Neuron (in vitro differentiated cells): ENCODE measurements around the gene ATP5ME.

ENCODE experiments used
- H2AFZ ChIP-seq: one replicate; pipeline ENCODE4 v1.6.1; 2013; ENCODE audit warnings: low read depth, mild to moderate bottlenecking, inconsistent platforms, low read length, moderate library complexity
- H3K27me3 ChIP-seq: one replicate; pipeline ENCODE4 v1.6.1; 2013; ENCODE audit warnings: low read length; ENCODE audit not compliant: insufficient read depth
- H3K36me3 ChIP-seq: one replicate; pipeline ENCODE4 v1.6.1; 2013; ENCODE audit warnings: low read length; ENCODE audit not compliant: insufficient read depth
- H3K4me1 ChIP-seq: one replicate; pipeline ENCODE4 v1.6.1; 2013; ENCODE audit warnings: low read length; ENCODE audit not compliant: insufficient read depth
- H3K4me3 ChIP-seq: 2 replicates; pipeline ENCODE4 v1.5.1; 2013; ENCODE audit warnings: mild to moderate bottlenecking, low read length, moderate library complexity
- H3K9me3 ChIP-seq: one replicate; pipeline ENCODE4 v1.6.1; 2013; ENCODE audit warnings: low read length

The ATP5ME gene

DNA sequence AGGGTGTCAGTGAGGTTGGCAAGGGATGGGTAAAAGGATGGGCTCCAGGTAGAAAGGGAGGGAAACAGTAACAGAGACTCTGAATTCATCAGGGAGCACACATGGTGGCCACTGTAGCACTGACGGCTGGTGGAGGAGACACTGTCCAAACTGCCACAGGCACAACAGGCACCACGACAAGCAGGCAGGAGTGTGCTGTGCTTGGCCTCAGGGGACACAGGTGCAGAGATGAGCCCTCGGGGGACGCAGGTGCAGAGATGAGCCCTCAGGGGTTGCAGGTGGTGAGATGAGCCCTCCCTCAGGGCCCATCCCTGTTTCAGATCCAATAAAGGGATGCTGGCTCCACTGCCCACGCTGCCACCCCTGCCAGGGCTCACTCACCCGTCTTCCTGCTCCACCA lies 41.1 kb downstream of the ATP5ME start:
- Histone ChIP-seq H3K36me3 (no peaks in the 10 kb centered on the region), H3K4me3 (no peak overlapping the region)

DNA sequence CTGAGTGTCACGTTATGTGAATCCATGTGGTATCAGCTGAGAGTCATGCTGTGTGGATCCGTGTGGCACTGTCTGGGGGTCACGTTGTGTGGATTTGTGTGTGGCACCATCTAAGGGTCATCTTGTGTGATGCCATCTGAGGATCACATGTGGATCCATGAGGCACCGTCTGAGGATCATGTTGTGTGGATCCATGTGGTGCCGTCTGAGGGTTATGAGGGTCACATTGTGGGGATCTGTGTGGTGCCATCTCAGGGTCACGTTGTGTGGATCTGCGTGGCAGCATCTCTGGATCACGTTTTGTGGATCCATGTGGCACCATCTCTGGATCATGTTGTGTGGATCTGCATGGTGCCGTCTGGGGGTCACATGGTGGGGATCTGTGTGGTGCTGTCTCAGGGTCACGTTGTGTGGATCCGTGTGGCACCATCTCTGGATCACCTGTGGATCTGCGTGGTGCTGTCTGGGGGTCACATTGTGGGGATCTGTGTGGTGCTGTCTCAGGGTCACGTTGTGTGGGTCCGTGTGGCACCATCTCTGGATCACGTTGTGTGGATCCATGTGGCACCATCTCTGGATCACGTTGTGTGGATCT lies 41.8 kb downstream of the ATP5ME start:
- Histone ChIP-seq H3K27me3 (peaks cover 7% of the 10 kb centered on the region), H2AFZ (no peak overlapping the region), H3K9me3 (peaks cover 3% of the 10 kb centered on the region), H3K36me3 (no peaks in the 10 kb centered on the region), H3K4me3 (no peak overlapping the region), H3K4me1 (no peaks in the 10 kb centered on the region)

More for the DNA sequence above, 41.1 kb downstream of the ATP5ME start:
- Histone ChIP-seq H2AFZ (no peak overlapping the region), H3K27me3 (peaks cover 7% of the 10 kb centered on the region), H3K4me1 (peaks cover 3% of the 10 kb centered on the region), H3K9me3 (peaks cover 3% of the 10 kb centered on the region)

DNA sequence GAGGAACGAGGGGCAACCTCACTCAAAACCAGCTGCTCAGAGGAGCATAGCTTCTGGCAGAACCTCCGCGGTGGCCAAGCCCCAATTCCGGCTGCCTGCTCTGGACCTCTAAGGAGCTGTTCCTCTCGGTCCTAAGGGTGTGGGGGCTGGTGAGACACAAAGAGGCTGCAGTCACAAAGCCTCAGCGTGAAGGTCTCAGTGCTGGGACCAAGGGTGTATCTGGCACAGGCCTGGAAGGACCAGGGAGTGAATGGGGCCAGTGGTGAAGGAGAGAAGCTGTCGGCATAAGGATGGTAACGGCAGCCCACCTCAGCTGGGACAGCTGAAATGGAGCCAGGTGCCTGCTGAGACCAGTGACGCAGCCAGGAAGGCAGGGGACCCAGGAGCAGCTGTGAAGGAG lies 43.4 kb downstream of the ATP5ME start:
- no peaks in the 10 kb centered on the region for H3K36me3 ChIP-seq
- peaks cover 10% of the 10 kb centered on the region for H3K27me3 ChIP-seq
- H3K4me1 ChIP-seq, result no peaks in the 10 kb centered on the region

DNA sequence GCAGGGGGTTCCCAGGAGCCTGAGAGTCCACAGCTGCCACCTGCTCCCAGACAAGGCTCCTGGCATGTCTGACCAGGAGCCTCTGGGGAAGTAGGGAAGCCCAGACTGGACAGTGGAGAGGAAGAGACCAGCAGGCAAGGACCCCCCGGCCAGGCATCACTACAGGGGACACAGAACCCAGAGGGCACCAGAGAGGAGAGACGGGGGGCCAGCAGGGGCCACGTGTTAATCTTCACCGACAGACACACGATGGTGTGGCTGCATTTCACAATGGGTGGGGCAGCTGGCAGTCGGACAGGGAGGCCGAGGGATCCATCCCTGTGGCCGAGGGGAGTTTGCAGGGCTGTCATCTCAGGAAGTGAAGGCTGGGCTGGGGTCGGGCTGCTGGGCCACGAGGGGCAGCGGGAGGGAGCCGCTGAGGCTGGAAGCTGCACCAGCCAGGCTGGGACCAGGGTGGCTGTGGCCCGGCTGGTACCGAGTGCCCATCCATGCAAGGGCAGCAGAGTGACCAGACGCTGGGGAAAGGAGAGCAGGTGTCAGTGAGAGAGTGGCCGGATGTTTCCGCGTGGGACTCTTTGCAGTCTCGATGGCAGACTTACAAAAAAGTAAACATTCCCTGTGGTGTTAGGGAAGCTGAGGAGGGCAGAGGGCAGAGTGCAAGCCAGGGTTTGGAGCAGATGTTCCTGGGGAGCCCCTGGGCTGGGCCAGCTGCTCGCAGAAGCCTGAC lies 44.0 kb downstream of the ATP5ME start:
- Histone ChIP-seq H3K27me3 (peaks cover 10% of the 10 kb centered on the region), H2AFZ (no peak overlapping the region), H3K4me1 (no peaks in the 10 kb centered on the region), H3K4me3 (no peak overlapping the region), H3K36me3 (no peaks in the 10 kb centered on the region), H3K9me3 (peaks cover 3% of the 10 kb centered on the region)

More for the DNA sequence above, 43.4 kb downstream of the ATP5ME start:
- H3K4me3 ChIP-seq, result no peak overlapping the region
- peaks cover 3% of the 10 kb centered on the region for H3K9me3 ChIP-seq
- H2AFZ ChIP-seq, result no peak overlapping the region

DNA sequence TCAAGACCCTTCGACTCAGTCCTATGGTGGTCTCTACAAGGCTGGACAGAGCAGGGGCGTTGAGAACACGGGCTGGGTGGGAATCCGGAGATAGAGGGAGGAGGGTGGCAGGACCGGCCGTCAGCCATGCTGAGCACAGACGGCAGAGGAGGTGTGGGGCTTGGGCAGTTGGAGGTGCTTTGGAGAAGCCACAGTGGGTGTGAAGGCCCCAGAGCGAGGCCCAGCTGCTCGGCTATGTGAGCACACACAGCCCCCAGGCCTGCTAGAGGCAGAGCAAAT lies 44.5 kb downstream of the ATP5ME start:
- H3K36me3 ChIP-seq, result no peaks in the 10 kb centered on the region
- peaks cover 3% of the 10 kb centered on the region for H3K9me3 ChIP-seq
- H2AFZ ChIP-seq, result no peak overlapping the region
- H3K4me1 ChIP-seq, result no peaks in the 10 kb centered on the region
- H3K27me3 ChIP-seq, result peaks cover 10% of the 10 kb centered on the region
- H3K4me3 ChIP-seq, result no peak overlapping the region

DNA sequence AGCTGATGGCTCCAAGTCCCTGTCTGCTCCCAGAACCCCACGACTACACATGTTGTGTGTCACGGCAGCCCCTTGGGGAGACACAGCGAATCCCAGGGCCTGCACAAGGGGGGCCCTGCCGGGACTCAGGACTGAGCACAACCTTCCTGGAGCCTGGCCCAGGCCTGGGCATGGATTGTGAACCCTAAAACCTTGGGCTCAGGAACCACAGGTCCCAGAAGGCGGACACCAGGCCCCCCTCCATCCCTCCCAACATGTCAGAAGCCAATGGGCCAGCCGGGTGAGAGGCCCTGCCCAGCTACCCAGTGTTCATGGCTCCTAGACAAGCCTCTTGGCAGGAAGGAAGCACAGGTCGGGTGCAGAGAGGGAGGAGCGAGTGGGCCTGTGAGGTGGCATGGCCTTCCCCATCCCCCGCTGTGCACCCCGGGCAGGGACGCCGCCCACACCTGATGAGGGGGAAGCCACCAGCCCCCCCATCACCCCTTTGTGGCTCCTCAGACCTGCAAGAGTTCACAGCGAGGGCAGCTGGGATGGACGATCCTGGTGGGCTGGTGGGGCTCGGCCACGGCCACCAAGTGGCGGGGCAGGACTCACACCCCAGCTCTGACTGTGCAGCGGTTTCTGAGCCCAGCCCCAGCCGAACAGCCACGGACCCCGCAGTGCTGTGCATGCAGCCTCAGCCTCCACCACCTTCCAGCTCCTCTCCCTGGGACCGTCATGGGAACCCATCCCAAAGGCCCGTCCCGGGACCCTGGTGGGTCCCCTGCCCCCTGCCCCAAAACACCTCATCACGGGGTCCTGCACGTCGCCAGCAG lies 45.0 kb downstream of the ATP5ME start:
- no peaks in the 10 kb centered on the region for H3K4me1 ChIP-seq
- H3K36me3 ChIP-seq, result no peaks in the 10 kb centered on the region

DNA sequence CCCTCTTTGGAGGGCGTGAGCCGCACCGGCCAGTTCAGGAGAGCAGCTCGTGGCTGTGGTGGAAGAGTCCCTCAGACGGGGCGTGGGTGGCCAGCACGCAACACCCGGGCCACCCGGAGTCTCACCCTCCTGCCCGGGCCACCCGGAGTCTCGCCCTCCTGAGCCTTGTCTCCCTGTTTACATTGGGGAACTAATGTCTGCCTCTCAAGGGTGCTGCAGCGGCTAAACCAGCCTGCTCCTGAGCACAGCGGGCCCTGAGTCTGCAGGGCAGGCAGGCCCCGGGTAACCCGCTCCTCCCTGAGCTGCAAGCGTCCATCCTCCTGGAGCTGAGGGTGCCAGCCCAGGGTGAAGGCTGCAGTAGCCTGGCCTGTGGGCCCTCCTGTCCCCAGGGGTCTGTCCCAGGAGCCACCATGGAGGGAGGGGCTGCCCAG lies 45.8 kb downstream of the ATP5ME start:
- Histone ChIP-seq H3K4me1 (no peaks in the 10 kb centered on the region), H3K9me3 (peaks cover 3% of the 10 kb centered on the region), H3K27me3 (peaks cover 10% of the 10 kb centered on the region), H2AFZ (no peak overlapping the region), H3K36me3 (no peaks in the 10 kb centered on the region), H3K4me3 (no peak overlapping the region)

More for the DNA sequence above, 45.0 kb downstream of the ATP5ME start:
- Histone ChIP-seq H3K4me3 (no peak overlapping the region), H2AFZ (no peak overlapping the region), H3K9me3 (peaks cover 3% of the 10 kb centered on the region), H3K27me3 (peaks cover 10% of the 10 kb centered on the region)

DNA sequence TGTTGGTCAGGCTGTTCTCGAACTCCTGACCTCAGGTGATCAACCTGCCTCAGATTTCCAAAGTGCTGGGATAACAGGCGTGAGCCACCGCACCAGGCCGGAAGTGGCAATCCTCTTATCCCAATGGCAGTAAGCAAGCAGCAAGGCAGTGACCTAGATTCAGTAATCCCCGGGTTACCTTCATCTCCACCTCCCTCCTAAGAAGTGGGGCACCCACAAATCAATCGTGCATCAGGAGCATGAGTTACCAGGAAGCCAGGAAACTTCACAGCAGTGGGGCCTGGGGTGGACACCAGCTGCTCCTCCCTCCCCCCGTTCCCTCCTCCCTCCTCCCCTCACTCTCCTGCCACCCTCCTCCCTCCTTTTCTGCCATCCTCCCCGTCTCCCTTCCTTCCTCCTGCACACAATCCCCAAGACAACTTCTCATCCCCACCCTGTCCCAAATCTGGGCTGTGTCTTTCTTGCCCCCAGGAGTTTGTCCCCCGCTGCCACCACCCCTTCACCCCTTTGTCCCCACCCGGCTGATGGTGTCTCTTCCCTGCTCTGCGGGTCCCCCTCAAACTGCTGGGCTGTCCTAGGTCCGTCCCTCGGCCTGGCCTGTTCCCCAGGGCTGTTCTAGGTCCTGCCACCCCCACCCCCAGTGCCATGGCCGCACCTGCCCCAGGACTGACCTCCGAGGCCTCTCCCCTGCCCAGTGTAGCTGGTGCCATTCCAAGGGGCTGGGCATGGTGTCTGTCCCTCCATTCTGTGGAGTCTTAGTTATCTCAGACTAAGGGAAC lies 46.5 kb downstream of the ATP5ME start:
- Histone ChIP-seq H3K27me3 (peaks cover 10% of the 10 kb centered on the region), H3K36me3 (no peaks in the 10 kb centered on the region), H3K4me1 (no peaks in the 10 kb centered on the region), H3K9me3 (peaks cover 3% of the 10 kb centered on the region), H3K4me3 (no peak overlapping the region), H2AFZ (no peak overlapping the region)

DNA sequence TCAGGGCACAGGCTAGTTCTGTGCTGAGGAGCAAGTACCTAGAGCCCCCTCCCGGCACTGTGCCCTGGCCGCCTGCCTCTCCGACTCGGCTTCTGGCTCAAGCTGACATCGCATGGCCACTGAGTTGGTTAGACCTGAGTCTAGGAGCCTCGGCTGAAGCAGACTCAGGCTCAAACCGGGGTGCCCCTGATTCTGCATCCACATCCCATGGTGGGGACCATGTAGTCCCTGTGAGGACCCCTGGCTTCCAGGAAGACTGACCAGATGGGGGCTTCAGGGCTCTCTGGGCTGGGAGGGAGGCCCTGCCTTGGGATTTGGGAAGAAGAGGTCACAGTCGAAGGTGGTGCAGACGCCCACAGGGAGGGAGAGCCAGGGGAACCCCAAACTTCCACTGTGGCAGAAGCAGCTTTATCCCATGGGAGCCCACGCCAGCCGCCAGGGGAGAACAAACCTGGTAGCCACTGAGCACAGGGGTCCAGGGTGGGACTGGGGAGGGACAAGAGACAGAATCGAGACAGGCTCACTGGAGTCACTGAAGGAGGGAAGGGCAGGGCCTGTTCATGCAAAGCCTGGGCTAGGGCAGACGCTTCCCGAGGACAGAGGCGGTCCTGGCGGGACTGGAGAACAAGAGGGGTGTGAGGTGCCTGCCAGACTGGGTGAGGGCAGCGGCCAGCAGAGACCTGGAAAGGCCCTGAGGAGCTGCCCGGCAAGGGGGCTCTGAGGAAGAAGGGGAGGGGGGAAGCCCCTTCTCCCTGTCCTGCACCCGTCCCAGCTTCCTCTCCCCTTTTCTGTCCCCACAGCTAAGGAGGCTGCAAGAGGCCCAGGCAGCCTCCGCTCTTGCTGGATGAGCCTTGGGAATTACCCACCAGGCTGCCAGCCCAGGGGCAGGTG lies 47.6 kb downstream of the ATP5ME start:
- H3K9me3 ChIP-seq, result no peaks in the 10 kb centered on the region
- peaks cover 10% of the 10 kb centered on the region for H3K27me3 ChIP-seq
- no peaks in the 10 kb centered on the region for H3K36me3 ChIP-seq
- H3K4me3 ChIP-seq, result no peak overlapping the region
- H3K4me1 ChIP-seq, result no peaks in the 10 kb centered on the region
- no peak overlapping the region for H2AFZ ChIP-seq

DNA sequence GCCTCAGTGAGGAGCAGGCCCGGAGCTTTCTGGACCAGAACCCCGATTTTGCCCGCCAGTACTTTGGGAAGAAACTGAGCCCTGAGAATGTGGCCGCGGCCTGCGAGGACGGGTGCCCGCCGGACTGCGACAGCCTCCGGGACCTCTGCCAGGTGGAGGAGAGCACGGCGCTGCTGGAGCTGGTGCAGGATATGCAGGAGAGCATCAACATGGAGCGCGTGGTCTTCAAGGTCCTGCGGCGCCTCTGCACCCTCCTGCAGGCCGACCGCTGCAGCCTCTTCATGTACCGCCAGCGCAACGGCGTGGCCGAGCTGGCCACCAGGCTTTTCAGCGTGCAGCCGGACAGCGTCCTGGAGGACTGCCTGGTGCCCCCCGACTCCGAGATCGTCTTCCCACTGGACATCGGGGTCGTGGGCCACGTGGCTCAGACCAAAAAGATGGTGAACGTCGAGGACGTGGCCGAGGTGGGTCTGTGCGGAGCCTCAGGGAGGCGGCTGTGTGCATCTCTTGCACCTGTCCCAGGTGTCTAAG lies 48.4 kb downstream of the ATP5ME start:
- H2AFZ ChIP-seq, result no peak overlapping the region
- no peaks in the 10 kb centered on the region for H3K36me3 ChIP-seq
- H3K9me3 ChIP-seq, result no peaks in the 10 kb centered on the region
- no peaks in the 10 kb centered on the region for H3K4me1 ChIP-seq
- H3K4me3 ChIP-seq, result no peak overlapping the region
- H3K27me3 ChIP-seq, result peaks cover 10% of the 10 kb centered on the region

DNA sequence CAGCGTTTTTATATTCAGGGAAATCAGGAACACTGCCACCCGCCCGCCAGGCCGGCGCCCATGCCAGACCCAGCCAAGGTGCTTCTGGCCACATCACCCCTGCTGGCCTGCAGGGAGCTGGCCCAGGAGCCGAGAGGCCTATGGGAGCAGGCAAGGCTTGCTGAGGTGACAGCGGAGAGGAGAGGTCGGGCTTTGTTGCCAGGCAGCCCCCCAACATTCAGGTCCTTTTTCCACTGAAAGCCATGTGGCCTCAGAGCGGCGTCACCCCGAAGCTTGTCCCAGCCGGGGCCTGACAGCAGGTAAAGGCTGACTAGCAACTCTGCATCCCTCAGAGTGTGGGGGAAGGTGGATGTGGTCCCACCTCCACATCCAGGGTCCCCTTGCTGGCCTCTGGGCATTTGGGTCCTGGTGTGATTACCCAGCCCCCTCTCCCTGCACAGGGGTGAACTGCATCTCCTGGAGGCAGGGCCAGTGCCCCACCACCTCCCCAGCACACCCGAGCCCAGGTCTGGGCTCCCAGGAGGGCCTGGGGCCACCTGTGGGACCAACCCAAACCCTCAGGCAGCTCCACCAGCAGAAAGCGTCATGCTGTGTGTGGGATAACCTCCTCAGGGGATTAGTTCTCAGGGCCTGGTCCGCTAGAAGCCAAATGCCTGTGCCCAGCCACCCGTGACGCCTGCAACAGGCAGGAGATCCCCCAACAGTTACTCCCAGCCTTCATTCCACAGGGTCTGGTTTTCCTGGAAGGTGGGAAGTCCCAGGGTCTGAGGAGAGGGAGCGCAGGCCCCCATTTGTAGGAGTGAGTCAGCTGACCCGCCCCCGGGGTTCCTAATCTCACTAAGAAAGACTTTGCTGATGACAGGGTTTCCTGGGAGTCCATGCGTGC lies 49.1 kb downstream of the ATP5ME start, which contains the start of gene PDE6B:
TSS of gene PDE6B (plus strand) at position 869 of the 886 bp plus-strand sequence. CDS start 54 bp downstream, outside the sequence.
- H3K4me3 ChIP-seq, result no peak within 1 kb of the TSS
- no peaks in the 10 kb centered on the region for H3K4me1 ChIP-seq
- H3K9me3 ChIP-seq, result no peaks in the 10 kb centered on the region
- H2AFZ ChIP-seq, result no peak within 1 kb of the TSS
- no peaks in the 10 kb centered on the region for H3K36me3 ChIP-seq
- peaks cover 9% of the 10 kb centered on the region for H3K27me3 ChIP-seq
